Fibroblast of villous mesenchyme (primary cell): Measurements from ENCODE around the gene FGF18. TPM values are rescaled to one million over a fixed set of nuclear protein-coding genes. Genes with fewer than 3 reads are reported as not detected.

Source experiments
- DNase-seq: peaks from one replicate; pipeline ENCODE4 v3.0.0-alpha.2; 2010; ENCODE audit warnings: low read depth
- H3K4me3 ChIP-seq: 2 replicates; pipeline ENCODE4 v1.5.1; 2011; ENCODE audit warnings: low read depth, mild to moderate bottlenecking, low read length
- CTCF ChIP-seq: IDR thresholded peaks from 2 replicates; pipeline ENCODE4 v1.5.1; 2012; ENCODE audit warnings: low read depth, mild to moderate bottlenecking, low read length; ENCODE audit not compliant: insufficient read depth
- total RNA-seq: library from RNA; depleted of rRNA; stranded (reverse); fragments of >200 nt; gene quantifications from 2 replicates; pipeline ENCODE4 v1.2.3, GENCODE V29; 2012

FGF18 gene
- total RNA-seq, 1 donor, result under 0.01 TPM

- no peak for TF ChIP-seq CTCF
- DNase-seq, result no peak
- no peak overlapping the region for H3K4me3 ChIP-seq
Measured at GRCh38 chr5:171421331-171422262, 2.1 kb downstream of the FGF18 start.

- H3K4me3 ChIP-seq, result no peak overlapping the region
- no peak for TF ChIP-seq CTCF
- DNase-seq, result no peak
Measured at GRCh38 chr5:171422495-171422894, 3.0 kb downstream of the FGF18 start.

GRCh38 chr5:171422902-171423663 lies 3.6 kb downstream of the FGF18 start:
- no peak for TF ChIP-seq CTCF
- H3K4me3 ChIP-seq, result no peak overlapping the region
- DNase-seq, result no peak

- no peak for TF ChIP-seq CTCF
Measured at GRCh38 chr5:171424726-171425125, 5.3 kb downstream of the FGF18 start.

GRCh38 chr5:171425596-171426244 lies 6.3 kb downstream of the FGF18 start:
- no peak for DNase-seq
- H3K4me3 ChIP-seq, result no peak overlapping the region
- TF ChIP-seq CTCF, result no peak

More at GRCh38 chr5:171424726-171425125, 5.3 kb downstream of the FGF18 start:
- no peak for DNase-seq
- H3K4me3 ChIP-seq, result no peak overlapping the region

- no peak for DNase-seq
- TF ChIP-seq CTCF, result no peak
- no peak overlapping the region for H3K4me3 ChIP-seq
Measured at GRCh38 chr5:171426266-171426665, 6.8 kb downstream of the FGF18 start.
